T-helper 2 cell treated with Interferon-gamma antibody and Interleukin-4, amounts not matched to agents 5 μg/mL and 100 μg/mL, for 36 hours (primary cell): ENCODE measurements around the gene IQCK.

Experiments used
- DNase-seq: peaks from one replicate; pipeline ENCODE4 v3.0.0; 2021; ENCODE audit warnings: low spot score
- H3K27ac Mint-ChIP-seq: one replicate; pipeline ENCODE4 v1.8.0; 2021; ENCODE audit warnings: mild to moderate bottlenecking, mixed read lengths
- H3K27me3 Mint-ChIP-seq: one replicate; pipeline ENCODE4 v1.8.0; 2021; ENCODE audit warnings: low read depth, mixed read lengths
- H3K36me3 Mint-ChIP-seq: one replicate; pipeline ENCODE4 v1.8.0; 2021; ENCODE audit warnings: low read depth, mixed read lengths
- H3K4me1 Mint-ChIP-seq: one replicate; pipeline ENCODE4 v1.8.0; 2021; ENCODE audit warnings: low read depth, mixed read lengths
- H3K4me3 Mint-ChIP-seq: one replicate; pipeline ENCODE4 v1.8.0; 2022; ENCODE audit warnings: mild to moderate bottlenecking, moderate library complexity, mixed read lengths
- H3K9me3 Mint-ChIP-seq: one replicate; pipeline ENCODE4 v1.8.0; 2021; ENCODE audit warnings: mixed read lengths

Gene IQCK

GRCh38 chr16:19844945-19845641 lies 127.0 kb downstream of the IQCK start:
- peaks cover 3% of the 10 kb centered on the region for H3K27me3 Mint-ChIP-seq
- H3K9me3 Mint-ChIP-seq: no peaks in the 10 kb centered on the region
- no peak overlapping the region for H3K4me3 Mint-ChIP-seq
- H3K36me3 Mint-ChIP-seq: no peaks in the 10 kb centered on the region
- no peaks in the 10 kb centered on the region for H3K4me1 Mint-ChIP-seq
- no peak overlapping the region for H3K27ac Mint-ChIP-seq
- no peak for DNase-seq

- no peak for DNase-seq
- Mint-ChIP-seq H3K4me1 (no peaks in the 10 kb centered on the region), H3K36me3 (no peaks in the 10 kb centered on the region), H3K27ac (no peak overlapping the region), H3K9me3 (no peaks in the 10 kb centered on the region), H3K27me3 (peaks cover 3% of the 10 kb centered on the region), H3K4me3 (no peak overlapping the region)
These were observed 128.4 kb downstream of the IQCK start for GRCh38 chr16:19846436-19846835.

GRCh38 chr16:19848756-19849155 lies 130.7 kb downstream of the IQCK start:
- H3K27ac Mint-ChIP-seq: no peak overlapping the region
- H3K4me3 Mint-ChIP-seq: no peak overlapping the region
- no peaks in the 10 kb centered on the region for H3K36me3 Mint-ChIP-seq
- no peaks in the 10 kb centered on the region for H3K9me3 Mint-ChIP-seq
- no peak for DNase-seq
- H3K27me3 Mint-ChIP-seq: no peaks in the 10 kb centered on the region
- H3K4me1 Mint-ChIP-seq: no peaks in the 10 kb centered on the region

- Mint-ChIP-seq H3K4me3 (no peak overlapping the region), H3K27me3 (no peaks in the 10 kb centered on the region), H3K27ac (no peak overlapping the region), H3K4me1 (no peaks in the 10 kb centered on the region), H3K9me3 (no peaks in the 10 kb centered on the region), H3K36me3 (no peaks in the 10 kb centered on the region)
- no peak for DNase-seq
These were observed 132.2 kb downstream of the IQCK start for GRCh38 chr16:19850131-19850817.

GRCh38 chr16:19851476-19851875 lies 133.4 kb downstream of the IQCK start:
- Mint-ChIP-seq H3K27ac (no peak overlapping the region), H3K4me3 (no peak overlapping the region), H3K4me1 (no peaks in the 10 kb centered on the region), H3K27me3 (no peaks in the 10 kb centered on the region), H3K36me3 (no peaks in the 10 kb centered on the region), H3K9me3 (no peaks in the 10 kb centered on the region)
- DNase-seq: no peak

GRCh38 chr16:19853132-19853741 lies 135.2 kb downstream of the IQCK start:
- Mint-ChIP-seq H3K27me3 (no peaks in the 10 kb centered on the region), H3K27ac (no peak overlapping the region), H3K9me3 (no peaks in the 10 kb centered on the region), H3K4me1 (no peaks in the 10 kb centered on the region), H3K4me3 (no peak overlapping the region), H3K36me3 (no peaks in the 10 kb centered on the region)
- no peak for DNase-seq

- H3K9me3 Mint-ChIP-seq: no peaks in the 10 kb centered on the region
- no peak for DNase-seq
- H3K27me3 Mint-ChIP-seq: no peaks in the 10 kb centered on the region
- no peaks in the 10 kb centered on the region for H3K4me1 Mint-ChIP-seq
- H3K27ac Mint-ChIP-seq: no peak overlapping the region
- H3K36me3 Mint-ChIP-seq: no peaks in the 10 kb centered on the region
- H3K4me3 Mint-ChIP-seq: no peak overlapping the region
These were observed 135.9 kb downstream of the IQCK start for GRCh38 chr16:19853742-19854542.

- H3K9me3 Mint-ChIP-seq: no peaks in the 10 kb centered on the region
- no peak overlapping the region for H3K27ac Mint-ChIP-seq
- no peaks in the 10 kb centered on the region for H3K36me3 Mint-ChIP-seq
- no peak overlapping the region for H3K4me3 Mint-ChIP-seq
- H3K4me1 Mint-ChIP-seq: no peaks in the 10 kb centered on the region
- H3K27me3 Mint-ChIP-seq: no peaks in the 10 kb centered on the region
- no peak for DNase-seq
These were observed 136.4 kb downstream of the IQCK start for GRCh38 chr16:19854543-19854876.

GRCh38 chr16:19856120-19856519 lies 138.0 kb downstream of the IQCK start:
- H3K4me3 Mint-ChIP-seq: no peak overlapping the region
- no peak overlapping the region for H3K27ac Mint-ChIP-seq
- no peaks in the 10 kb centered on the region for H3K27me3 Mint-ChIP-seq
- no peaks in the 10 kb centered on the region for H3K9me3 Mint-ChIP-seq
- no peaks in the 10 kb centered on the region for H3K36me3 Mint-ChIP-seq
- no peaks in the 10 kb centered on the region for H3K4me1 Mint-ChIP-seq
- DNase-seq: no peak

GRCh38 chr16:19857593-19858339 lies 139.7 kb downstream of the IQCK start:
- no peak overlapping the region for H3K27ac Mint-ChIP-seq
- DNase-seq: no peak

GRCh38 chr16:19858340-19859018 lies 140.4 kb downstream of the IQCK start:
- Mint-ChIP-seq H3K4me1 (no peaks in the 10 kb centered on the region), H3K27ac (no peak overlapping the region), H3K27me3 (no peaks in the 10 kb centered on the region), H3K4me3 (no peak overlapping the region), H3K9me3 (no peaks in the 10 kb centered on the region), H3K36me3 (no peaks in the 10 kb centered on the region)
- no peak for DNase-seq

More at GRCh38 chr16:19857593-19858339, 139.7 kb downstream of the IQCK start:
- Mint-ChIP-seq H3K9me3 (no peaks in the 10 kb centered on the region), H3K4me3 (no peak overlapping the region), H3K4me1 (no peaks in the 10 kb centered on the region), H3K27me3 (no peaks in the 10 kb centered on the region), H3K36me3 (no peaks in the 10 kb centered on the region)

- no peak for DNase-seq
- Mint-ChIP-seq H3K36me3 (no peaks in the 10 kb centered on the region), H3K4me3 (no peak overlapping the region), H3K9me3 (no peaks in the 10 kb centered on the region), H3K27me3 (no peaks in the 10 kb centered on the region), H3K27ac (no peak overlapping the region), H3K4me1 (no peaks in the 10 kb centered on the region)
These were observed 141.1 kb downstream of the IQCK start for GRCh38 chr16:19859166-19859565.

- Mint-ChIP-seq H3K9me3 (no peaks in the 10 kb centered on the region), H3K4me1 (no peaks in the 10 kb centered on the region), H3K36me3 (no peaks in the 10 kb centered on the region), H3K4me3 (no peak overlapping the region), H3K27ac (no peak overlapping the region), H3K27me3 (no peaks in the 10 kb centered on the region)
- no peak for DNase-seq
These were observed 141.5 kb downstream of the IQCK start for GRCh38 chr16:19859603-19860002.
